ENCODE results near the gene LINS1. TPM values are rescaled to one million over a fixed set of nuclear protein-coding genes. Genes with fewer than 3 reads are reported as not detected.
"Not testable (repeated sequence)": the region's sequence is repeated elsewhere in the genome, so short reads cannot be mapped to it uniquely, and the experiment has no call there.

Gene LINS1
- polyA plus RNA-seq, 4 donors, result 19.7 to 27.4 (median 23.0) TPM

DNA sequence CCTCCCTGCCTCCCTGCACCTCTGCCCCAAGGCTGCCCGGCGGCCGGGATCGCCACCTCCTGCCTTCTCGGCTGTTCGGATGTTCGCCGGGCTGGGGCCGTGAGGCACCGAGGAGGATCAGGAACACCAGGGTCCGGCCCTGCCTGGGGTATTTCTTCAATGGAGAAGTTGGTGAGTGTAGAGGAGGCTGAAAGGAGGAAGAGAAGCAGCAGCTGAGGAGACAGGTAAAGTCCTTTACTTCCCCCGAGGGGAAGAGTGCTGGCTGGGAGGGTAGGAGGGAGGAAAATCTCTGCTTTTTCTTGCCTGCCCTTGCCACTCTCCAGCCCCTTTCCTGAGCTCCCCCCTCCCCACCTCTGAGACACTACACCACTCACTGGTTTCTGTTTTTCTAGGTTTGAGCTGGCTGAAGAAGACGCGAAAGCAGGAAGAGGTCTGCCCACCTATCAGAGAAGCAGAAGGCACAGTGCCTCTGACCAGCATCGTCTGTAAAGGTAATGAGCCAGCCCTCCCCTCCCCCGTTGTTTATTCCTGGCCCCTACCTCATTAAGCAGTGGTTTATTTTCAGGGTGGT lies 924 bp upstream of the LINS1 start:
- DNase-seq (ENCODE audit: low read depth in 4 of 4, low spot score in 3 of 4), result no peak

DNA sequence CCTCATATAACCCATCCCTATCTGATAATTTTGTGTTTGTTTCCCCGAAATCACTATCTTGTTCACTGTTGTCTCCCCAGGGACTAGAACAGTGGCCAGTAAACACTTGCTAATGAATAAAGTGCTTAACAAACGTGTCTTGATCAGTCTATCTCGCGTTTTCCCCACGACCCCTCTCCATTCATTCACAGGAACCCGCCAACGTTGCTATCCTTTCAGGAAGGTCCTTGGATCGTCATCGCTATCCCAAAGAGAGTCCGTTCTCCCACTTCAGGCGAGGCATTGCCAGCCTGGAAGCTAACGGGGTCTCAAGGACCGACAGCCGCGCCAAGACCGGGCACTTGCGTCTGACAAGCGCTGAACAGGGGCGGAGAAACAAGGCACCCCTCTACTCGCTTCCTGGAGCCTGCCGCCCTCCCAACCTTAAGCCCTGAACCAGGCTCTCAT lies 344 bp downstream of the LINS1 start:
- DNase-seq (ENCODE audit: low read depth in 4 of 4, low spot score in 3 of 4), result no peak

DNA sequence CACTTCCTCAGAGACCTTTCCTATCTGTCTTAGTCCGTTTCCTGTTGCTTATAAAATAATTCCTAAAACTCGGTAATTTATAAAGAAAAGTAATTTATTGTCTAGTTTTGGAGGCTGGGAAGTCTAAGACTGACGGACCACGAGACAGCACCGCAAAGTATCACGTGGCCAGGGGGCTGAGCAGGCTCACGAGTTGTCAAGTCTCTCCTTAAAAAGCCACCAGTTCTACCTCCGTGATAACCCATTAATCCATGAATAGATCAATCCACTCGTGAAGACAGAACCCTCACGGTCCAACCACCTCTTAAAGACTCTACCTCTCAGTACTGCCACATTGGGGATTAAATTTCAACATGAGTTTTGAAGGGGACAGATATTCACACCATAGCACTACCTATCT lies 821 bp downstream of the LINS1 start:
- no peak for DNase-seq (ENCODE audit: low read depth in 4 of 4, low spot score in 3 of 4)

DNA sequence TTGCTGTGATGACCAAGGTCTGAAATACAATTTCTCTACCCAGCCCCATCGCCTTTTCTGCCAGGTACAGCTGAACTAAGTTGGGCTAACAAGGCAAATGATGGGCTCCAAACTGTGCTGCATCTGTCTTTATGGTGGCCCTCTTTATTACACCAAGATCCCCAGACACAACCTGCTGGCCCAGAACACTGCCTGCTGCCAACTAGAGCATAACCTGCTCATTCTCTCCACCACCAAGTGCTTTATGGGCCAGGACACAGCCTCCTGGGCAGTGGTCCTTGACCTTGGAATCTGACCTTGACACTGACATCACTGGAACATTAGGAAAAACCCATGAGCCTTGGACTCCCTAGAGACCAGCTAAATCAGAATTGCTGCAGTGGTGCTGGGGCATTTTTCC lies 3.3 kb downstream of the LINS1 start:
- no peak for DNase-seq (ENCODE audit: low read depth in 4 of 4, low spot score in 3 of 4)

DNA sequence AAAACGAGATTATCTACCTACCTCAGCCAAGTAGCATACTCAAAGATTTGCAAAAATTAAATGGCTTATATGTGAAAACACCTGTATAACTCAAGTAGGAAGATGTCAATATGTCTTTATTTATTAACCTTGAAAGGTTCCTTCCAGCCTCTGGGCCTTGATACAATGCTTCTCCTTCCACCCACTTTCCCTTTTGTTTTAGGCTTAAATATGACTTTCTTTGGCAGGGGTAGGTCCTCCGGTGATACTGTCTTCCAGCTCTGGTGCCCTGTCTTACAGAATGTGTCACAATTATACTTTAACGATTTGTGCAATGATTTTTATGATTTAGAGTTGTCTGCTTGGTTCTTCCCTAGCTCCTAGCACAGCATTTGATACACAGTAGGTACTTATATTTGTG lies 4.1 kb downstream of the LINS1 start:
- no peak for DNase-seq (ENCODE audit: low read depth in 4 of 4, low spot score in 3 of 4)

DNA sequence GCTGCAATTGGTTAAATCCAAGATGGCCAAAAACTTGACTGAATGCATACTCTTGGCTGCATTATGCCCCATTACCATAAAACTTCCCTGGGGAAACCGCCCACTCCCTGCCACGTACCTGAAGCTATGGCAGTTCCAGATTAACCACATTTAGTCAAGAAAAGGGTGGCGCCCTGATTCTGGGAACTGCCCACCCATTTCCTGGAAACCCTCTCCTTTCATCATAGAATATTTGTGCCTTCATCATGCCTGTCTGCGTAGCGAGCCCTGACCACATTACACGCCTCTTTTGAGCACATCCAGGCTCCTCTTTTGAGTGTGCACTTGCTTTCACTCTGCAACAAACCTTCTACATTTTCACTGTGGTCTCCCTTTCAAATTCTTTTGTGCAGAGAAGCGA lies 5.2 kb downstream of the LINS1 start:
- DNase-seq (ENCODE audit: low read depth in 4 of 4, low spot score in 3 of 4), result no peak

DNA sequence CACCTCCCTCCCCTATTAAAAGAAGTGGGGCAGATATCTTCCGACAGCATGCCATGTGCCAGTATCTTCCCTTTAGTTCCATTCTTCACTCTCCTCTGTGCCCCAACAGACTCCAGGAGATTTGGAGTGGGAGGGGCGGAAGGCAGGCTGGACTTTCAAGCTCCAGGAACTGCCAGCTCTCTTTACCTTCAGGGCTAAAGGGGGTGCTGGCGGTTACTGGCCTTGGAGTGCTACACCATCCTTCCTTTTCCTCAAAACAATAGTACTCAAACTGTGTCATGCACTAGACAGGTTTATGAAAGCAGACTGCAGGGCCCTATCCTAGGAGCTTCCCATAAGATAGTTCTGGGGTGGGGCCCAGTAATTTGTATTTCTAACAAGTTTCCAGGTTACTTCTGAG lies 6.0 kb downstream of the LINS1 start:
- DNase-seq (ENCODE audit: low read depth in 4 of 4, low spot score in 3 of 4), result no peak

DNA sequence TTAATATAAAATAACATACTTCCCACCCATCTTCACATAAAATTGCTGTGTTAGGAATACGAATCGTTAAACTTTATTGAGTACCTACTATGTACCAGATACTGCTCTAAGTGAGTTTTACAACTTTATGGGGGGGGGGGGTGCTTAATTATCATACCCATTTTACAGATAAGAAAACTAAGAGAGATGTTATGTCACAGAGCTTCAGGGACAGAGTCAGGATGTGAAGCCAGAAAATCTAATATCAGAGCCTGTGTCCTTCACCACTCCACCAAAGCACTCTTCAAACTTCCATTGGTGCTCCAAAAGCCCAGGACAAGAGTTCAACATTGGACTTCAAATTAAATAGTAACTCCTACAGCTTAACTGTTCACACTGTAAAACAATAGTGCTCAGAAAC lies 8.6 kb downstream of the LINS1 start:
- no peak for DNase-seq (ENCODE audit: low read depth in 4 of 4, low spot score in 3 of 4)

DNA sequence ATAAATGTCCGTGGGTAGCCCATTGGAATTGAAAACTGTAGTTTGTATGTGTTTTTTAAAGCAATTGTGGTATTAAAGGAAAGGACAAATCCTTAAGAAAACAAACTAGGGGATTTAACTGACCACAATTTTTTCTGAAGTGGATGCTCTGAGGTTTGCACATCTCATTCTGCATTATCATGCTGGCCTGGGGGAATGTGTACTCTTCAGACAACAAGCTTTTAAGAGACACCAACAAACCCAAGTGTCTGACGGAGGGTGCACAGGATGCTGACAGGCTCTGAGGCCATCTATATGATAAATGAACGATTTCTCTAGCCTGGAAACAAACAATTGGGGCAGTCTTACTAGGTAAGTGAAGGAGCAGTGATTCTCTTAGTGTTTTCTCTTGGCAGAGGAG lies 9.1 kb downstream of the LINS1 start:
- DNase-seq (ENCODE audit: low read depth in 4 of 4, low spot score in 3 of 4), result no peak

DNA sequence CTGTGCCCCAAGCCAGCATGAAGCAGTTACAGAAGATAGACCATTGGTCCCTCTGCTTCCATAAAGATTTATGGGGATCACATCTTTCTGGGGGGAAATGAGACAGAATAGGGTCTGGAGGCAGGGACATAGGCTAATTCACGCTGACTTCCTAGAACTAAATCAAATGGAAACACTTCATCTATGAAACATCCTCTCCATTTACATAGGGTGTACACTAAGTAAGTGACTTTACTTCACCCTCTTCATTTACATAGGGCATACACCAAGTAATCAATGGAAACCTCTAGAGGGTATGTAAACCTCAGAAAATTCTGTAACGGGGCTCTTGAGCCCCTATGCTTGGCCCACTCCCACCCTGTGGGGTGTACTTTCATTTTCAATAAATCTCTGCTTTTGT lies 10.1 kb downstream of the LINS1 start:
- no peak for DNase-seq (ENCODE audit: low read depth in 4 of 4, low spot score in 3 of 4)

DNA sequence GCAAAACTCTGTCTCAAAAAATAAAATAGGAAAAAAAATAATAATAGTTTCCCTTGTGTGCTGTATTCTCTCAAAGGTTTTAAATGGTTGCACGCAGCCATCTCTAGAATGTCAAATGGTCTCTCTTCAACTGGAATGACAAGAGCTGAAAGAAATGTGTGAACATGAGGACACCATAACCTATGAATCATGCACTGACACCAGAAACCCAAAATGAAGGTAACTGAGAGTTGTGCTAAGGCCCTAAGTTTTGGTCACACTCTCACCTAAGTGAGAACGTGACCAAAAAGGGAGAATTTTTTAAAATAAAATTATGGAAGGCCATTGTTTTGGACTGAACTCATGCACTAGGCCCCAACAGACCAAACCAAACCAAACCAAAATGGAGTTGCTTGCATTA lies 10.8 kb downstream of the LINS1 start:
- not testable (repeated sequence) for DNase-seq (ENCODE audit: low read depth in 4 of 4, low spot score in 3 of 4)

DNA sequence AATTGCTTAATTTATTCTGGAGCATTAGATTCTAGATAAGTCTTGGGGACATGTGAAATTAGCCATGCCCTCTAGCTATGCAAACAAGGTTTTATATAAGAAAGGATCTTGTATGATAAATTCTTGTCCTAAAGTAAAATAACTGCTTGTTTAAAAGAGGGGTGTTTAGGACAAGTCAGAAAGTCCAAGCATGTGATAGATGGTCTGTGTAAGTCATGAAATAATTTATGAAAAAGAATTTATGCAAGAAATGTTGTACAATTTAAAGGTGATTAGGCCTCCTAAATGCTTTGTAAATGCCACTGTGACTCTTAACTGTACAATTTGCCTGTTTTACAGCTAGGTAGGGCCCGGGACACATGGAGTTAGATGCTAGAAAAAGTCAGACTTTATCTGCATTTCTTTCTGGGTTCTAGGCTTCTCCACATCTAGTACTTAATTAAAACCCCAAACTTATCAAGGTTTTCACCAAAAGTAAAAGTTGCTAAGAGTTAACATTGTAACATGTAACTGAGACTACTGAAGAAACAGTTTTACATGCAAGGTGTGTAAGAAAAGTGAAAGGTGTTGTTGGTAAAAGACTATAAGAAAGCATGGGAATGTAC lies 13.2 kb downstream of the LINS1 start:
- DNase-seq (ENCODE audit: low read depth in 4 of 4, low spot score in 3 of 4), result no peak

DNA sequence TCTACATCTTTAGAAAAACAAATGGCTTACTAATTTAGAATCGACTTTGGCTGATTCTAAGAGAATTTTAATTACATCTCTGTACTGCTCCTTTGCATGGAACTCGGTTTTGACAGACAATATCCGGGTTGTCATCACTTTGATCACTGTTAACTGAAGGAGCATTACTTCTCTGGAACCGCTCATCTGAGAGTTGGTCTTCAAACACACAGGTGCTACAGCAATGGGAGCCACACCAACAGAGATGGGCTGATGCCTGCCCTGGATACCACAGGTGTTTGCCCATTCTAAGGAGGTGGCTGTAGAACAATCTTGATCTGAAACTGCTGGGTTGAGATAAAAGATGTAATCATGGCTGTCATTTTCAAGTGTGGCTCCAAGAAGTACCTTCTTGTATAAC lies 21.6 kb downstream of the LINS1 start:
- no peak for DNase-seq (ENCODE audit: low read depth in 4 of 4, low spot score in 3 of 4)

DNA sequence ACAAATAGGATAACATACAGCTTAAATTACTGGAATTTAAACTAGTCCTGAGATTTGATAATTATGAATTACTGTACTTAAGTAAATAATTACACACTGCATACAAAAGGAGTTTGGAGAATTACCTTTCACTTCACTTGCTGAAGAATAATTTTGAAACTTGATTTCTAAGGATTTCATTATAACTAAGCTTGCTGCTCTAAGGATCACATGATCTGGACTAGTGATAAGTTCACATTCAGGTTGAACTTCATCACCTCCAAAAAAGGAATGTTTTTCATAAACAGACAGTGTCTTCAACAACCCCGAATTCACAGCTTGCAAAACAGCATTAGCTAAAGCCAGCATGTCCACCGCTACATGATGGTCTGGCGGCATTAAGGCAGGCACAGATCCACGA lies 28.5 kb downstream of the LINS1 start:
- DNase-seq (ENCODE audit: low read depth in 4 of 4, low spot score in 3 of 4), result no peak

DNA sequence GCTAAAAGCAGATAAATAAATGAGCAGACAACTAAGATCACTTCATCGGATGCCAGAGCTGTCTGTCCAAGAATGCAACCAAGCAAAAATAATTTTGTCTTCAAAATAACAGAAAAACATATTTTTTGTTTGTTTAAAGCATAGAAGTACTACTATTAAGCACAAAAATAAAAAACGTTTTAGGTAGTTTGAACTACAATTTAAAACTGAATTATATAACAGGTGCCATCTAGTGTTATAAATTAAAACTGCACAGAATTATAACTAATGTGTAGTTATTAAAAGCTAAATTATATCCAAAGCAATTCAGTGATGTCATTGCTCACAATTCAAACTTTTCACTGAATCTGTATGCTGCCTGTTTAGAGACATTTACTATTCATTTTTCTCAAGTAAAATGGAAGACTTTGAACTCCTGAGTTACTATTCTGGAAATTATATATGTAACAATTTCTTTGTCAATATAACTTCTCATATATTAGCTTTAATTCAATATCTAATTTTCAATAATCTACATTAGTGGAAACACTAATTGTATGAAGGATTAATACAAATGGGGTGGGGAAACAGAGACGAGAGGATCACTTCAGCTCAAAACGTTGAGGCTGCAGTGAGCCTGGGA lies 29.5 kb downstream of the LINS1 start:
- DNase-seq (ENCODE audit: low read depth in 4 of 4, low spot score in 3 of 4), result no peak

DNA sequence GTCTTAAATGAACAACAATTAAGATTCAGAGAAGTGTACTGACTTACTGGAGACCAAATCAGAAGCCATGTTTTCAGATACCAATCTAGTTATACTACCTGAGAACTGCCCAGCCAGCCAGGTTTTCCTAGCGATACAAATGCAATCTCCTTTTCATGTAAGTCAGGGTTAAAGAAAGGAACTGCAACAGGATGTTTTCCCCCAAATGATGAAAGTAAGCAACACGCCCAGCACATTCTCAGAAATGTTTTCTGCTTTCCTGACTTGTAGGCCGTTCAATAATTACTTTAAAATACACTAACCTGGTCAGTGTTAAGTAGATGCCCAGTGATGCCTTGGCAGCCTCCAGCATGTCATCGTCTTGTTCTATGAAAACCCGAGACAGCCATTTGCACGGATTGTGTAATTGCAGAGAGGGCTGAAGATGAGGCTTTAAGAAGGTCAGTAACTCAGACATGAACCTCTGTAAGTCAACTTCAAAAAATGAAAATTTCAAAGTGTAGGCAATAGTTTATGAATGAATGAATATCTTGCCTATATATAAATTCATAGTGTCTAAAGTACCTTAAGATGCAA lies 30.3 kb downstream of the LINS1 start:
- no peak for DNase-seq (ENCODE audit: low read depth in 4 of 4, low spot score in 3 of 4)

DNA sequence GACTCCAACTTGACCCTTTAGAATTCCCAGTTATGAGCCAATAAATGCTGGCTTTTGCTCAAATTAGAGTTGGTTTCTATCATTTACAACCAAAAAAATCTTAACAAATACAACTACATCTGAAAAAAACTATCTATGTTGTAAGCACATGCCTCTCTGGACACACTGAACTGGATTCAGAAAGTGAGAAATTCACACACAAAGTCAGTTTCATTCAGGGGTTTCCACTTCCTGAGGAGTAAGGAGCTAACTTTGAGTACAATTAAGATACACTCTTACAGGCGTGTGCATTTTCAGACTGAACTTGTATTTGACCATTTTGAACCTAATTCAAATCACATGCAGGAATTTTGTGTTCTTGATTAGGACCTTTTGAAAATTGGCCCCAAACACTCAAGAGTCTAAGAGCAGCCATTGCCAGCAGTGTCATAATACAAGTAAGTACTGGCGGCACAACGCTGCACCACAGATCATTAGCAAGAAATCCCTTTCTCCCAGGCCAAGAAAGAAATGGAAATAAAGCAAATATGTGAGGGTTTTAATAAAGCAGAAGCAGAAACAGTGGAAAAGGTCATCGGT lies 31.2 kb downstream of the LINS1 start:
- DNase-seq (ENCODE audit: low read depth in 4 of 4, low spot score in 3 of 4), result no peak

DNA sequence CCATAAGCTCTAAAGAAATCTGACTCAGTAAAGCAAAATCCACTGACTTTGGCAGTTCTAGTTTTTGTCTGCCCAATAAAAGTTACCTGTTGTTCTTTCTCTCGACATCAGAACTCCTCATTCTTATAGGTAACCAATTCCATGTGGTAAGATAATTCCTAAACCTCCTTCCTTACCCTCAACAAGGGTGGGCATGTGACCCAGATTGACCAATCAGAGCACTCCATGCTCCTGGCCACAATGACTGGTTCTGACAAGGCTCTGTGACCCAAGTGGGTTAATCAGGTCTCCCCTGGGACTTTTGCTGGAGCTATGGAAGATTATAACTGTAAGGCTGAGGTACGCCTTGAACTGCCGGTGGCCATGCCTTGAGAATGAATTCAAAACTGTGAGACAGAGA lies 31.7 kb downstream of the LINS1 start:
- DNase-seq (ENCODE audit: low read depth in 4 of 4, low spot score in 3 of 4), result no peak

DNA sequence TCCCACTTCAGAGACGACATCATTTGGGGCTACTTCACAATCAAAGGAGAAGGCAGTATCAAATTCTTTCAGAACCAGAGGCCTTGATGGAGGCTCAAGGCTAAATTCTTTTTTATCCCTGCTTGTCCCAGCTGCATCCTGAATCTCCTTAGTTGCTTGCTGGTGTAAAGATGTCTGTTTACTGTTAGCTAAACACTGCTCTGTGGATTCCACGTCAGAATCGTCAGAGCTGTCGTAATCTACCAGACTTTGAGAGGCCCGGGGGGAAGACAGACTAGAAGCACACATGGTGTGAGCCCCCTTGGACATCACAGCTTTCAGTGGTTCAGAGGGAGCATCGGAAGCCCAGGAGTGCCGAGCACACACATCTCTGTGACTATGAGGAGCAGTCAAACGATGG lies 32.6 kb downstream of the LINS1 start:
- DNase-seq (ENCODE audit: low read depth in 4 of 4, low spot score in 3 of 4), result no peak

DNA sequence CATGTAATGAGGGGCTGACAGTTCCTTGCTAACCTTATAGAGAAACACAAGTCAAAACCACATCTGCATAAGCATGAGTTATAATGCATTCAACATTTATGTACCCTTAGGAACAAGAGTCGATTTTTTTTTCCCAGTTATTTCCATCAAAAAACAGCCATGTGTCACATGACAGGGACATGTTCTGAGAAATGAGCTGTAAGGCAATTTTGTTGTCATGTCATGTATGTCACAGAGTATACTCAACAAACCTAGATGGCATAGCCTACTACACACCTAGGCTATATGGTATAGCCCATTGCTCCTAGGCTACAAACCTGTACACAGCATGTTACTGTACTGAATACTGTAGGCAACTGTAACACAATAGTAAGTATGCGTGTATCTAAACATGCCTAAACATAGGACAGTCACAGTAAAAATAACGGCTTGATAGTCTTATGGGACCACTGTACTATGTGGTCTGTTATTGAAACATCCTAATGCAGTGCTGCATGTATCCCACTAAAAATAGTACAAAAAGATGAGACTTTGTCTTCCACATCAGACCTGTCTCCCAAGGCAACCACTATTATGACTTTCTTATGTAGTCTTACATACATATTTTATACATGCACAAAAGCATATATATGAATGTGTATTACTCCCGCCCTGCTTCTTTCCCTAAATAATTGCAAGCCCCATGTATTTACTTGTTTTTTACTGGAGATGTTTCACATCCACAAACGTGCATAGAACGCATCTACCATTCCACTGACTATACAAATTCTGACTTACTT lies 34.9 kb downstream of the LINS1 start:
- DNase-seq (ENCODE audit: low read depth in 4 of 4, low spot score in 3 of 4), result no peak

DNA sequence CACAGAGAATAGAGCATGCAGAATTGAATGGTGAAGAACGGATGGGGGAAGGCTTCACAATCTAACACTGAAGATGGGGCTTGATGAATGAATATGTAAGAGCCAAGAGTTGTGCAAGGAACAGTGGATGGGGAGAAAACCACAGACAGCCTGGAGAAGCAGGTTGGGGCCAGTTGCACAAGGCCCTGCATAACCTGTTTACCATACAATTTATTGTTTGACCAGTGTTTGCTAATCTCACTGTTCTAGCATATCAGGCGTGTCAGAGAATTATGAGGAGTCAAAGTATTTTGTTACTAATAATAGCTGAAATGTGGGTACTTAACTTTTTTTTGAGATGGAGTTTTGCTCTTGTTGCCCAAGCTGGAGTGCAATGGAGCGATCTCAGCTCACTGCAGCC lies 36.4 kb downstream of the LINS1 start:
- DNase-seq (ENCODE audit: low read depth in 4 of 4, low spot score in 3 of 4), result no peak
